ENCODE results near the gene SCN9A. TPM values are rescaled to one million over a fixed set of nuclear protein-coding genes. Genes with fewer than 3 reads are reported as not detected.

Gene SCN9A
- total and polyA plus RNA-seq, 2 of the 4 experiments (the other 2 are of a cell fraction): 40.1 to 135 TPM

DNA sequence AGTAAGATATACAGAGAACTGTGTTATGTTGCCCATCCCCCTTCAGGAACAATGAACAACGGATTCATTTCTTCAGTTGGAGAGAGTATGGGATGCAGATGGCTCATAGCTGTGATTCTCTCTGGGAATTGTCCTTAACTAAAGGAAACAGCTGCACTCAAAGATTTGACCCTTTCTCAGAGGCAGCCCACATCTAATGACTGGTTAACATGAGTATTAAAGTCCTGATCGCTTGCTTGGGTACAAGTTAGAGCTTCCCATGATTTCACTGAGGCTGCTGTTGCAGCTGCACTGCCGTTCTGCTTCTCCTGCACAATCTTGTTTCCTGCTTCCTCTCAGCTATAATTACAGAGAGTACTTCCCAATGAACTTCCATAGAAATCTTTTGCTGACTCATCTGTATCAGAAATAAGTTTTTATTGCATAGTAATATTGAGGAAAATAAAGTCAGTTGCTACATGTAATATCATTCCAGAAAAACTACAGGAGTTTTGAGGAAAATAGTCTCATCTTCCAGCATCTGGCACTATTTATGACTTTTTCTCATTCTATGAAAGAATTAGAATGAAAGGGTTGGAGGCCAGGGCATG is 12.8 kb upstream of the SCN9A start:
- Histone ChIP-seq H2BK5ac (ENCODE audit: low read depth, low read length, poor library complexity, severe bottlenecking) (no peak overlapping the region), H3K4me3 (ENCODE audit: insufficient read depth, low read depth, low read length) (no peak overlapping the region), H2BK20ac (ENCODE audit: low read depth, low read length) (no peak overlapping the region), H2AK5ac (ENCODE audit: low read depth, low read length) (no peak overlapping the region), H3K27ac (ENCODE audit: insufficient read depth, low read length) (no peak overlapping the region), H3K18ac (ENCODE audit: low read depth, low read length) (no peak overlapping the region), H3K56ac (ENCODE audit: extremely low read depth, insufficient read depth, low read length) (no peak overlapping the region), H3K9ac (ENCODE audit: low read depth, low read length) (no peak overlapping the region), H2AK9ac (replicated peaks; ENCODE audit: low read depth, low read length, poor library complexity) (no peak overlapping the region), H3K4me2 (ENCODE audit: low read depth, low read length) (no peak overlapping the region), H3K4me1 (ENCODE audit: control insufficient read depth, insufficient read depth, low read length) (no peaks in the 10 kb centered on the region), H4K5ac (ENCODE audit: low read depth, low read length) (no peak overlapping the region), H4K20me1 (ENCODE audit: insufficient read depth, low read length) (no peaks in the 10 kb centered on the region), H3K14ac (replicated peaks; ENCODE audit: low read depth, low read length) (no peak overlapping the region; the same call in 1 of the 2 replicates), H3K27me3 (ENCODE audit: control insufficient read depth, insufficient read depth, low read length) (no peaks in the 10 kb centered on the region), H2BK15ac (ENCODE audit: low read depth, low read length) (no peak overlapping the region), H3K23ac (ENCODE audit: low read depth, low read length) (no peak overlapping the region), H2BK120ac (ENCODE audit: low read depth, low read length) (no peak overlapping the region), H3K9me3 (ENCODE audit: control insufficient read depth, insufficient read depth, low read length) (no peaks in the 10 kb centered on the region), H3K79me1 (ENCODE audit: low read depth in 1 of 2, low read length in 2 of 2) (no peaks in the 10 kb centered on the region), H4K91ac (ENCODE audit: insufficient read depth, low read depth, low read length) (no peak overlapping the region), H3K9me1 (ENCODE audit: insufficient read depth, low read length) (0 out of 2 replicates have a peak, but pooled peaks cover 2% of the 10 kb centered on the region), H2AFZ (replicated peaks; ENCODE audit: low read length, poor library complexity) (no peak overlapping the region), H3K4ac (ENCODE audit: low read depth, low read length) (no peak overlapping the region), H3K36me3 (ENCODE audit: control insufficient read depth, insufficient read depth, low read length) (no peaks in the 10 kb centered on the region), H4K8ac (ENCODE audit: low read depth in 2 of 2, low read length in 2 of 2) (peak overlapping the region in 1 of 2 experiments; percentile 5; a peak in 1 of 4 replicates)
- ChIA-PET CTCF (no interaction called here), POLR2A (ENCODE audit: unreplicated experiment) (no interaction called here)
- no CpG with 5 or more reads among the region's 3 CpGs for WGBS, 2 experiments (ENCODE audit: extremely low coverage in 2 of 2, insufficient read length in 1 of 2)
- intact Hi-C loops (cut with micrococcal nuclease) (loop anchor here (5.0 kb wide), 1 partner anchor 601 kb away; no protein-coding TSS in a partner anchor), in situ Hi-C loops (cut with MboI; ENCODE audit: low sequenced_read_pairs) (loop anchor here (10.0 kb wide), 1 partner anchor 204 kb away; no protein-coding TSS in a partner anchor), dilution Hi-C loops (cut with HindIII; ENCODE audit: low sequenced_read_pairs, unreplicated experiment) (no loop called here)
- peak; percentile 89 for TF ChIP-seq MAFK (IDR thresholded peaks at IDR 0.05; ENCODE audit: low read depth, low read length)
- TF ChIP-seq USF2 (IDR thresholded peaks at IDR 0.05; ENCODE audit: low read depth, low read length): no peak
- no TSS peak for BruUV-seq (replicated peaks)
- DNase-seq: peak; percentile 10
- no peak for ATAC-seq (ENCODE audit: low read depth)
